Measurements from ENCODE around the gene ZNF429. TPM values are rescaled to one million over a fixed set of nuclear protein-coding genes. Genes with fewer than 3 reads are reported as not detected.
"Not testable (repeated sequence)": the region's sequence is repeated elsewhere in the genome, so short reads cannot be mapped to it uniquely, and the experiment has no call there.

ZNF429 gene
- total RNA-seq, 1 donor from 2014 or later: 6.3 TPM

GRCh38 chr19:21593934-21594820 lies 88.8 kb downstream of the ZNF429 start:
- TF ChIP-seq CTCF (IDR thresholded peaks at IDR 0.05; ENCODE audit: insufficient read depth, low read length, poor library complexity, severe bottlenecking): no peak
- no peak overlapping the region for H3K4me3 ChIP-seq (ENCODE audit: low read depth, low read length)
- DNase-seq (ENCODE audit: low read depth): no peak
- no peaks in the 10 kb centered on the region for H3K27me3 ChIP-seq (ENCODE audit: control insufficient read depth, insufficient read depth, low read length)
- H3K36me3 ChIP-seq (ENCODE audit: control insufficient read depth, insufficient read depth, low read length): no peaks in the 10 kb centered on the region

GRCh38 chr19:21595185-21595584 lies 89.8 kb downstream of the ZNF429 start:
- TF ChIP-seq CTCF (IDR thresholded peaks at IDR 0.05; ENCODE audit: insufficient read depth, low read length, poor library complexity, severe bottlenecking): no peak
- Histone ChIP-seq H3K27me3 (ENCODE audit: control insufficient read depth, insufficient read depth, low read length) (no peaks in the 10 kb centered on the region), H3K4me3 (ENCODE audit: low read depth, low read length) (no peak overlapping the region), H3K36me3 (ENCODE audit: control insufficient read depth, insufficient read depth, low read length) (no peaks in the 10 kb centered on the region)
- DNase-seq (ENCODE audit: low read depth): no peak

- H3K4me3 ChIP-seq (ENCODE audit: low read depth, low read length): no peak overlapping the region
- H3K36me3 ChIP-seq (ENCODE audit: control insufficient read depth, insufficient read depth, low read length): no peaks in the 10 kb centered on the region
- no peak for DNase-seq (ENCODE audit: low read depth)
- TF ChIP-seq CTCF (IDR thresholded peaks at IDR 0.05; ENCODE audit: insufficient read depth, low read length, poor library complexity, severe bottlenecking): no peak
- H3K27me3 ChIP-seq (ENCODE audit: control insufficient read depth, insufficient read depth, low read length): no peaks in the 10 kb centered on the region
These were observed 96.8 kb downstream of the ZNF429 start for GRCh38 chr19:21602082-21602658.

- H3K36me3 ChIP-seq (ENCODE audit: control insufficient read depth, insufficient read depth, low read length); H3K27me3 ChIP-seq (ENCODE audit: control insufficient read depth, insufficient read depth, low read length); H3K4me3 ChIP-seq (ENCODE audit: low read depth, low read length); DNase-seq (ENCODE audit: low read depth): not testable (repeated sequence)
These were observed 97.4 kb downstream of the ZNF429 start for GRCh38 chr19:21602659-21603430.

- DNase-seq (ENCODE audit: low read depth): no peak
- H3K4me3 ChIP-seq (ENCODE audit: low read depth, low read length): no peak overlapping the region
- no peak for TF ChIP-seq CTCF (IDR thresholded peaks at IDR 0.05; ENCODE audit: insufficient read depth, low read length, poor library complexity, severe bottlenecking)
- H3K27me3 ChIP-seq (ENCODE audit: control insufficient read depth, insufficient read depth, low read length): no peaks in the 10 kb centered on the region
- no peaks in the 10 kb centered on the region for H3K36me3 ChIP-seq (ENCODE audit: control insufficient read depth, insufficient read depth, low read length)
These were observed 98.2 kb downstream of the ZNF429 start for GRCh38 chr19:21603431-21604231.

All from kidney epithelial cell (primary cell).